ENCODE data around the gene AK5. TPM values are rescaled to one million over a fixed set of nuclear protein-coding genes. Genes with fewer than 3 reads are reported as not detected.

AK5 gene
- total and polyA plus RNA-seq, 5 donors from 2014 or later = 7.3 to 22.5 (median 9.7) TPM

- Mint-ChIP-seq H3K4me1 (peaks cover 8 to 30% (median 21%) of the 10 kb centered on the region in 4 donors), H3K4me3 (no peak overlapping the region), H3K27ac (no peak overlapping the region), H3K27me3 (peaks cover 28% of the 10 kb centered on the region), H3K36me3 (no peaks in the 10 kb centered on the region), H3K9me3 (peaks cover 0 to 4% (median 0%) of the 10 kb centered on the region in 7 donors)
- DNase-seq (no peak), ATAC-seq (ENCODE audit: low read depth in 2 of 2) (no peak)
- H3K27me3 ChIP-seq (ENCODE audit: control insufficient read depth, insufficient read depth, low read length) = peaks cover 18% of the 10 kb centered on the region
- no peak overlapping the region for H3K27ac ChIP-seq (ENCODE audit: insufficient read depth, low read length, poor library complexity, severe bottlenecking)
- H3K4me3 ChIP-seq (ENCODE audit: low read depth, low read length) = no peak overlapping the region
- H3K9me3 ChIP-seq (ENCODE audit: control insufficient read depth in 2 of 2, low read length in 2 of 2) = no peaks in the 10 kb centered on the region
- no peaks in the 10 kb centered on the region for H3K36me3 ChIP-seq (ENCODE audit: control insufficient read depth, insufficient read depth, low read length)
- H3K4me1 ChIP-seq (ENCODE audit: control insufficient read depth, insufficient read depth, low read length, poor library complexity, severe bottlenecking) = peaks cover 21% of the 10 kb centered on the region
Observed at GRCh38 chr1:77276941-77277340, 4.9 kb upstream of the AK5 start.

GRCh38 chr1:77279929-77280328 is 1.9 kb upstream of the AK5 start:
- H3K4me1 ChIP-seq (ENCODE audit: control insufficient read depth, insufficient read depth, low read length, poor library complexity, severe bottlenecking) = peaks cover 30% of the 10 kb centered on the region
- no peaks in the 10 kb centered on the region for H3K9me3 ChIP-seq (ENCODE audit: control insufficient read depth in 2 of 2, low read length in 2 of 2)
- H3K4me3 Mint-ChIP-seq = peak overlapping the region; percentile 3 to 77 (median 52)
- H3K9me3 Mint-ChIP-seq = peaks cover 0 to 6% (median 0%) of the 10 kb centered on the region in 7 donors
- peaks cover 8 to 50% (median 25%) of the 10 kb centered on the region in 4 donors for H3K4me1 Mint-ChIP-seq
- peaks cover 35% of the 10 kb centered on the region for H3K27me3 Mint-ChIP-seq
- ATAC-seq (ENCODE audit: low read depth in 2 of 2) (peak in 1 of 2 donors; percentile 43), DNase-seq (peak in 2 of 3 donors; percentile 21 to 63)
- no peaks in the 10 kb centered on the region for H3K36me3 ChIP-seq (ENCODE audit: control insufficient read depth, insufficient read depth, low read length)
- peak overlapping the region; percentile 0 to 34 (median 7) for H3K27ac Mint-ChIP-seq
- no peak overlapping the region for H3K27ac ChIP-seq (ENCODE audit: insufficient read depth, low read length, poor library complexity, severe bottlenecking)
- H3K36me3 Mint-ChIP-seq = no peaks in the 10 kb centered on the region
- H3K4me3 ChIP-seq (ENCODE audit: low read depth, low read length) = peak overlapping the region; percentile 46
- peaks cover 18% of the 10 kb centered on the region for H3K27me3 ChIP-seq (ENCODE audit: control insufficient read depth, insufficient read depth, low read length)

GRCh38 chr1:77280962-77281361 is 857 bp upstream of the AK5 start:
- peaks cover 18% of the 10 kb centered on the region for H3K27me3 ChIP-seq (ENCODE audit: control insufficient read depth, insufficient read depth, low read length)
- Mint-ChIP-seq H3K36me3 (no peaks in the 10 kb centered on the region), H3K4me3 (peak overlapping the region; percentile 42 to 90 (median 69)), H3K27me3 (peaks cover 31% of the 10 kb centered on the region), H3K4me1 (peaks cover 8 to 53% (median 25%) of the 10 kb centered on the region in 4 donors), H3K27ac (peak overlapping the region; percentile 7 to 88 (median 79)), H3K9me3 (peaks cover 0 to 6% (median 0%) of the 10 kb centered on the region in 7 donors)
- peak overlapping the region; percentile 60 for H3K4me3 ChIP-seq (ENCODE audit: low read depth, low read length)
- H3K36me3 ChIP-seq (ENCODE audit: control insufficient read depth, insufficient read depth, low read length) = no peaks in the 10 kb centered on the region
- peaks cover 30% of the 10 kb centered on the region for H3K4me1 ChIP-seq (ENCODE audit: control insufficient read depth, insufficient read depth, low read length, poor library complexity, severe bottlenecking)
- ATAC-seq (ENCODE audit: low read depth in 2 of 2) (no peak), DNase-seq (no peak)
- no peak overlapping the region for H3K27ac ChIP-seq (ENCODE audit: insufficient read depth, low read length, poor library complexity, severe bottlenecking)
- no peaks in the 10 kb centered on the region for H3K9me3 ChIP-seq (ENCODE audit: control insufficient read depth in 2 of 2, low read length in 2 of 2)

DNA sequence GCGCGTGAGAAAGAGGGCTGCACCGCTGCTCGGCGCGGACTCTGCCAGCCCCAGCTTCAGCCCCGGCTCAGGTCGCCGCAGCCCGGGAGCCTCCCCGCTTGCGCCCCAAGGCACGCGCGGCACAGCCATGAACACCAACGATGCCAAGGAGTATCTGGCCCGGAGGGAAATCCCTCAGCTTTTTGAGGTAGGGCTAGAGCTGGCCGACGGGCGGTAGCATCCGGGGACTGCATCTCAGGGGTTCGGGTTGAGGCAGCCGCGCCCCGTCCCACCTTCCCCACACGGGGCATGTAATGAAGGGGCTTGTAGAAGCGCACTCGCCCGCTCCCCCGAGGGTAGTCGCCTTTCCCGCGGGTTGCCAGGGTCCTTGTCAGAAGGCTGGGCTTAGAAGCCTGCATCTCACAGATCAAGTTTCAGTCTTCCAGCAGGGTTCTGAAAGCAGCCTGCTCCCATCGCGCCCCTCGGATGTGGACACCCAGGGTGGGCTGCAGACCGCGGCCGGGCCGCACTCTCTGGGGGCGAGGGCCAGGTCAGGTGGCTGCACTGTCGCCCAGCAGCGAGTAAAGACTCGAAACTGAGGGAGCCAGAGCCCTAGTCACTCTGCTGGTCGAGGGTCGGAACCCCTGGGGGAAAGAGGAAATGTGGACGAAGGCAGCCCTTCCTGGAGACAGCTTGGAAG is 507 bp downstream of the AK5 start:
- Mint-ChIP-seq H3K9me3 (peaks cover 0 to 6% (median 0%) of the 10 kb centered on the region in 7 donors), H3K4me1 (peaks cover 8 to 51% (median 26%) of the 10 kb centered on the region in 4 donors), H3K27me3 (peaks cover 37% of the 10 kb centered on the region), H3K4me3 (peak overlapping the region; percentile 59 to 89 (median 79)), H3K27ac (peak overlapping the region in 2 of 3 donors; percentile 24 to 45), H3K36me3 (peaks cover under 1% of the 10 kb centered on the region)
- Histone ChIP-seq H3K27ac (ENCODE audit: insufficient read depth, low read length, poor library complexity, severe bottlenecking) (no peak overlapping the region), H3K36me3 (ENCODE audit: control insufficient read depth, insufficient read depth, low read length) (no peaks in the 10 kb centered on the region), H3K27me3 (ENCODE audit: control insufficient read depth, insufficient read depth, low read length) (peaks cover 18% of the 10 kb centered on the region), H3K4me3 (ENCODE audit: low read depth, low read length) (peak overlapping the region; percentile 60), H3K9me3 (ENCODE audit: control insufficient read depth in 2 of 2, low read length in 2 of 2) (no peaks in the 10 kb centered on the region), H3K4me1 (ENCODE audit: control insufficient read depth, insufficient read depth, low read length, poor library complexity, severe bottlenecking) (peaks cover 30% of the 10 kb centered on the region)
- ATAC-seq (ENCODE audit: low read depth in 2 of 2) (peak; percentile 46 to 59), DNase-seq (peak; percentile 3 to 48 (median 41))

DNA sequence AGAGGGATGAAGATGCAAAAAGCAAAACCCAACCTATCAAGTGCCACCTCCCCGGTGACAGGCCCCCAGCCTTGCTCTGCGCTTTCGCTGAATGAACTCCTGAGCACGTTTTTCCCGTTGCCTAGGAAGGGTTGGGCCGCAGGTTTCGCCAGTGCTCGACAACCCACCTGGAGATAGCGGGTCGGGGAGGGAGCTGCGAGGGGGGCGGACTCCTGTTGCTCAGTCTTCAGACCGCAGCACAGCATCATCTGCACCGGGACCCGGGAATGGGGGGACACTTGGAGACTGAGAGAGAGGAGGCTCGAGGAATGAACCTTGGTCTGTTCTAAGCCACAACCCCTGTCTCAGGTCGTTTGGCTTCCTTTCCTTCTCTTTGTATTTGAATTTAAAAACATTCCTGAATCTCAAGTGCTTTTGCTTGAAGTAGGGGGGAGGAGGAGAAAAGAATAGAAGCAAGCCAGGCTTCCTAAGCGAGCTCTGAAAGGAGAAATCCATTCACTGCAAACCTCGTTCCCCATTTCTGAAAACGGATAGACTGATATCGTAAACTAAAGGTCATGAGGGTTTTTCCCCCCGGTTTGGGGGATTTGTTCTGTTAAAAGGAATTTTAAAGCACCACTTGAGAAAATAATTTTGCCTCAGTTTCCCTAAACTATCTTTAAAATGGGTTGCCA is 1.2 kb downstream of the AK5 start:
- Mint-ChIP-seq H3K27ac (peak overlapping the region; percentile 24 to 60 (median 48)), H3K36me3 (peaks cover 8% of the 10 kb centered on the region), H3K4me1 (peaks cover 8 to 51% (median 26%) of the 10 kb centered on the region in 4 donors), H3K9me3 (peaks cover 0 to 5% (median 0%) of the 10 kb centered on the region in 7 donors), H3K4me3 (peak overlapping the region; percentile 59 to 89 (median 79)), H3K27me3 (peaks cover 40% of the 10 kb centered on the region)
- Histone ChIP-seq H3K9me3 (ENCODE audit: control insufficient read depth in 2 of 2, low read length in 2 of 2) (no peaks in the 10 kb centered on the region), H3K4me1 (ENCODE audit: control insufficient read depth, insufficient read depth, low read length, poor library complexity, severe bottlenecking) (peaks cover 30% of the 10 kb centered on the region), H3K27ac (ENCODE audit: insufficient read depth, low read length, poor library complexity, severe bottlenecking) (no peak overlapping the region), H3K36me3 (ENCODE audit: control insufficient read depth, insufficient read depth, low read length) (no peaks in the 10 kb centered on the region), H3K27me3 (ENCODE audit: control insufficient read depth, insufficient read depth, low read length) (peaks cover 18% of the 10 kb centered on the region), H3K4me3 (ENCODE audit: low read depth, low read length) (peak overlapping the region; percentile 60)
- DNase-seq (peak in 1 of 3 donors; percentile 18), ATAC-seq (ENCODE audit: low read depth in 2 of 2) (no peak)

GRCh38 chr1:77283701-77284425 is 2.0 kb downstream of the AK5 start:
- Histone ChIP-seq H3K9me3 (ENCODE audit: control insufficient read depth in 2 of 2, low read length in 2 of 2) (no peaks in the 10 kb centered on the region), H3K27ac (ENCODE audit: insufficient read depth, low read length, poor library complexity, severe bottlenecking) (no peak overlapping the region), H3K4me1 (ENCODE audit: control insufficient read depth, insufficient read depth, low read length, poor library complexity, severe bottlenecking) (peaks cover 30% of the 10 kb centered on the region), H3K27me3 (ENCODE audit: control insufficient read depth, insufficient read depth, low read length) (peaks cover 18% of the 10 kb centered on the region), H3K4me3 (ENCODE audit: low read depth, low read length) (peak overlapping the region; percentile 60), H3K36me3 (ENCODE audit: control insufficient read depth, insufficient read depth, low read length) (no peaks in the 10 kb centered on the region)
- no peak for ATAC-seq (ENCODE audit: low read depth in 2 of 2)
- peaks cover 16% of the 10 kb centered on the region for H3K36me3 Mint-ChIP-seq
- H3K27ac Mint-ChIP-seq = no peak overlapping the region
- no peak for DNase-seq
- peak overlapping the region; percentile 59 to 89 (median 79) for H3K4me3 Mint-ChIP-seq
- H3K9me3 Mint-ChIP-seq = peaks cover 0 to 5% (median 0%) of the 10 kb centered on the region in 7 donors
- peaks cover 8 to 46% (median 26%) of the 10 kb centered on the region in 4 donors for H3K4me1 Mint-ChIP-seq
- peaks cover 32% of the 10 kb centered on the region for H3K27me3 Mint-ChIP-seq

GRCh38 chr1:77287535-77287934 is 5.7 kb downstream of the AK5 start:
- Histone ChIP-seq H3K9me3 (ENCODE audit: control insufficient read depth in 2 of 2, low read length in 2 of 2) (no peaks in the 10 kb centered on the region), H3K36me3 (ENCODE audit: control insufficient read depth, insufficient read depth, low read length) (no peaks in the 10 kb centered on the region), H3K4me1 (ENCODE audit: control insufficient read depth, insufficient read depth, low read length, poor library complexity, severe bottlenecking) (peaks cover 5% of the 10 kb centered on the region), H3K27me3 (ENCODE audit: control insufficient read depth, insufficient read depth, low read length) (peaks cover 7% of the 10 kb centered on the region), H3K27ac (ENCODE audit: insufficient read depth, low read length, poor library complexity, severe bottlenecking) (no peak overlapping the region), H3K4me3 (ENCODE audit: low read depth, low read length) (no peak overlapping the region)
- Mint-ChIP-seq H3K4me1 (peaks cover 0 to 24% (median 6%) of the 10 kb centered on the region in 4 donors), H3K27me3 (peaks cover 22% of the 10 kb centered on the region), H3K4me3 (no peak overlapping the region), H3K9me3 (peaks cover 0 to 3% (median 0%) of the 10 kb centered on the region in 7 donors), H3K27ac (no peak overlapping the region), H3K36me3 (peaks cover 16% of the 10 kb centered on the region)
- DNase-seq (no peak), ATAC-seq (ENCODE audit: low read depth in 2 of 2) (no peak)
